NCI-H748 treated with DMSO at 0.1 percent for 48 hours (cell line): ENCODE measurements around the gene TANC1.

ENCODE experiments used
- DNase-seq: peaks from one replicate; lab custom pipeline; 2025; lab: John Stamatoyannopoulos, UW

The TANC1 gene

DNA sequence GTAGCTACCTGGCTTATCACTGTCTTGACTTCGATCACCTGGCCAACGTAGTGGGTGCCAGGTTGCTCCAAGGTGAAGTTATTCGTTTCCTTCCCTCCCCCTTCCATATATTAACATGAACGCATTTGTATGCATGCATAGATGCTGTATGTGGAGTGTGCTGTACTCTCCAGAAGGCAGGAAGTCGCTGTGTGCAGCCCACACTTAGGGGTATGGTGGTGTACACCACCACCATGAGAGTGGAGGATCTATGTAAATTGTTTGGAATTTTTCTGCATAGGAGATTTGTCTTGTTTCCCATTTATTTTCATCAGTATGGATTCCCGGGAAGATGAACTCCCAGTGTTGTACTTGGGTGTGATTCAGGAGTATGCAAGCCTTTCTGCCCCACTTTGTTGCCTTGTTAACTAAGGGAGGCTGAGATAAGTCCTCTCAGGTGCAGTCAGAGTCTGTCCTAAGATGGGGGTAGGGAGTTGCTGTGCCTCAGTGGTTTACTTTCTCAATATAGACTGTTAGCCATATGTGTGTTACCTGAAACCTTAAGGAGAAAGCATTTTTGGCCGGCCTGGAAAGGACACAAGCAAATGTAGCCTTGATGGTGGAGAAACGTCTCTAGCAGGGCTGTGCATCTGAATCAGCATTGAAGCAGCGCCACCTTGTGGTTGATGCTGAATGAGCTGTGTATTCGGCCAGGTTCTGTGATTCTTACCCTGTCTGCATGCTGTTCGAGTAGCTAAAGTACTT is 149.8 kb downstream of the TANC1 start:
- DNase-seq, result peak; percentile 78

DNA sequence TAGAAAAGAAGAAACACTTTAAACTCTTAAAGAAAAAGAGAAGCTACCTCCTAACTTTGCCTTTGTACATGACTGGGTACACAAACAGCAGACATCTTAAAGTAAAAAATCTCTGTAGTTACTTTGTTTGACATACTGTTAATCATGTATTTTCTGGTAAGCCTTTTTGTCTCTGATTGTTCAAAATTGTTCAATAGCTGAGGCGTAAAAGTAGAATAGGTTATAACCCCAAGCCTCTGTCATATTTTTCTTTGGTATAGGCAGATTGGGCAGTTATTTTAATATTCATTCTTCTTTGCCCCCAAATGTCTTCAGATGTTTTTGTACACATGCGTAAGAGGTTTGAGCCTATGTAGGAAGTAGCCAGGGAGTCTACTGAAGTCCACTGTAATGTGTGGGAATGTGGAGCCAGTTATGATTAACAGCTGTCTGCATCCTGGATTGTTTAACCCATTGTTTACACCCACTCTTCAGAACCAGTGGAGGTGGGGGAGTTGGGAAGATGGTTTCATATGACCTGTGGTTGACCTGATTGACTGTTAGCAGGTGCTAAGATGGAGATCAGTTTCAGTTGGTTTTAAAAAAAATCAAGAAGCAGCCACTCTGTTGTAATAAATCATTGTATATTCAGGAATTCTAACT is 150.5 kb downstream of the TANC1 start:
- no peak for DNase-seq

DNA sequence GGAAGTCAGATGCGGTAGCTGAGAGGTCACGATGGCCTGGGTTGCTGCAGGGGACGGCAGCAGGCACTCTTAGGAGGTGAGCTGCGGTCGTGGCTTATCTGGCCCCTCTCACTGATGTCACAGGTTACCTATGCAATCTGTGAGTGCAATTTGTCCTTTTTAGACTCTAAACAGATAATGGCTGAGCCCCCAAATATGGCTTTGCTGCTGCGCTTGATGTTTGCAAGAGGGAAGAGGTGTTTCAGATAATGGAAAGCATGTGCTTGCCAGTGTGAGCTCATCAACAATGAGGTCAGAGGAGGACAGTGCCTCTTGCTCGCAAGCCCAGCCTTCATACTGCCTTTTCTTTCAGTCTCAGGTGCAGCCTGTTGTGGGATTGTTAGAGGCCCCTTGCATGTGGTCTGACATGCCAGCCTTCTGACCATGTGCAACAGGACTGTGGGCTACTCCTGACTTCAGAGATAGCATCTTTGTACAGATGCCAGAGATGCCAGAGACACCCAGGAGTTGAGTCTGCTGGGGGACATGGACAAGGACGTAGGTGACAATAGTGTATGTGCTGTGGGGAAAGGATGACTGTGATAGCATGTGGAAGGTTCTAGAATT is 151.3 kb downstream of the TANC1 start:
- DNase-seq, result no peak

DNA sequence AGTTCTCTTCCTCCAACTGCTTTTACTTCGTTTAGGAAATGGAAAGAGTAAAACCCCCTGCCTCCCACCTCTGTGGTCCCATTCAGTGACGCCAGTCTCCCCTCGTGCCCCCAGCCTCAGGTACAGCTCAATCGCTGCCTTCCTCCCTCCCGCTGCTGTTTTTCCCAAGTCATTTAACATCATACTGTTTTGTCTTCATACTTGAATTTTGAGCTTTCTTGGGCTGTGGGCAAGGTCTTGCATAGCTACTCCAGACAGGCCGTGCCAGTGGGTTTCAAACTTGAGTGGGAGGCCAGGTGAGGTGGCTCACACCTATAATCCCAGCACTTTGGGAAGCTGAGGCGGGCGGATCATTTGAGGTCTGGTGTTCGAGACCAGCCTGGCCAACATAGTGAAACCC is 155.3 kb downstream of the TANC1 start:
- no peak for DNase-seq

DNA sequence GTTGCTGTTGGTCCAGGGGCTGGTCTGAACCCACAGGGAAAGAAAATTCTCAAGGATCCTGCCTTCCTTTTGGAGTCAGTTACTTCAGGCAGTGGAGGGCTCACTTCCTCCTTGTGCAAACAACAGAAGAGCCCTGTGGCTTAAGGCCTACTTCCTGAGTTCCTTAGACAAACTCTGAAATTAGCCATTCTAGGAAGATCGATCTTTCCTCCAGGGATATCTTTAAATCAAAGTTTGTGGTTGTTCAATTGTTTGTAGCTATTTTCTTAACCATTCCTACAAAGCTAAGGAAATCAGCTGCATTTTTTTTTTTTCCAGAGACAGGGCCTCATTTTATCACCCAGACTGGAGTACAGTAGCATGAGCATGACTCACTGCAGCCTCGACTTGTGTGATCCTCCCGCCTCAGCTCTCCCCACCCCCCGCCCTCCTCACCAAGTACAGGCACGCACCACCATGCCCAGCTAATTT is 156.0 kb downstream of the TANC1 start:
- no peak for DNase-seq

DNA sequence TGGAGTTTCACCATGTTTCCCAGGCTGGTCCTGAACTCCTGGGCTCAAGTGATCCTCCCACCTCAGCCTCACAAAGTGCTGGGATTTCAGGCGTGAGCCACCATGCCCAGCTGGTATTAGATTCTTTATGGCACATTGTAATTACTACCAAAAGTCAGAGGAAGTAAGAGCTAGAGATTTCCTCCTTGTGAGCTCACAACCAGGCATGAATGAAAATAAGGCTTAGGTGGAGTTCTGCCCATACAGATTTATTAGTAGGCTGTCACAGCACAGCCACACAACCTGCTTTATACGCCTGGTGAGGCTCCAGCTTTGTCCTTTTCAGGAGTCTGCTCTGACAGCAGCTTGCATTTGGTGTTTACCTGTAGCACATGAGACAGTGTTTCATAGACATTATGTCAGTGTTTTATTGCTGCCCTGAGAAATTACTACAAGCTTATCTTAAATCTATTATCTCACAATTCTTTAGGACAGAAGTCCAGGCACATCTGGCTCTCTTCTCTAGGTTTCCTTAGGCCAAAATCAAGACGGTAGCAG is 156.6 kb downstream of the TANC1 start:
- DNase-seq, result no peak

DNA sequence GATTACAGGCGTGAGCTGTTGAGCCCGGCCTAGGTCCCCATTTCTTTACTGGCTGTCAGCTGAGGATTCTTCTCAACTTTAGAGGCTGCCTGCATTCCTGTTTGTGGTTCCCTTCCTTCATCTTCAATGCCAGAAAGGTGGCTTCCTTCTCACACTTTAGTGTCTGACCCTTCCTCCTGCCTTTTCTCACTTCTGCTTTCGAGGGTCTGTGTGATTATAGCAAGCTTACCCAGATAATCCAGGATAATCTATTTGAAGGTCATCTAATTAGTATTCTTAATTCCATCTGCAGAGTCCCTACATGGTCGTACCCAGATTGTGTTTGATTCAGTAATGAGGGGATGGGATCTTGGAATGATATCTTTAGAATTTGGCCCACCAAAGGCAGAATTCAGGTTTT is 157.4 kb downstream of the TANC1 start:
- DNase-seq, result no peak

DNA sequence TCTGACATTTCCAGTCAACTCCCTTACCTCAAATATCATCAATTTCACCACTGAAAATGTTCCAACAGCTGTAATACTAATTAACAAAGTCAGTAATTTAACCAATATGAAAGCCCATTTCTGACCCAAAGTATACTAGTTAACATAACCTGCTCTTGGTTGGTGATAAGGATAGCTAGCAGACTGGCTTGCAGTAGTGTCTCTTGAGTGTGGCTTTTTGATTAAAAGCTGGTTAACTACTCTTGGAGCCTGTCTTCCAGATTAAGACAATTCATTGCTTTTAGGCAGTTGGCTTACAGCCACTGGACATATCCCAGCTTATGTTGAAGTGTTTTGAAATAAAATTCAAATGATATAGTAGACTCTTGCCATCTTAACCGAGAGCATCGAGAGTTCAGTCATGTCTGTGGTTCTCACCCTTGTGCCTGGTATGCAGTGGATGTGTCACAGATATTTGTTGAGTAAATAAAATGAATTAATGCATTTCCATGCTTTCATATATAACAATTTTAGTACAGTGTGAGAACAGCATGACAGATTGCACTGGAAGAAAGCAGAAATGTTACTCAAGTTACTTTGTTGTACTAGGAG is 158.1 kb downstream of the TANC1 start:
- no peak for DNase-seq

DNA sequence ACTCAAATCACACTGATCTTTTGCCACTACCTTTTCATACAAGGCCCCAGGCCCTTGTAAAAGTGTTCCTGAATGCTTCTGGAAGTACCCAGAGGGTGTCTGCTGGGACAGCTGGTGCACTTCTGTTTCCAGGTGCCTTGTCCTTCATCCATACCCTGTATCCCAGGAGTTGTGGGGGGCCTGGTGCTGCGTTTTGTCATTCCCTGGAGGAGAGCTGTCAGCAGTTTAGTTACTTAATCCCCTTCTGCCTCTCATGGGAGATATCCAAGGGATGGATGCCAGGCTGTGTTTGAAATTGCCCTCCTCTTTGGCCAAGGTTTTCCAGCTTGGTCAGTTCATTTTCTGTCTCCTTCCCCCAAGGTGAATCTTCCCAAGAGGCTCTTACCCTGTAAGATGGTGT is 159.8 kb downstream of the TANC1 start:
- no peak for DNase-seq

DNA sequence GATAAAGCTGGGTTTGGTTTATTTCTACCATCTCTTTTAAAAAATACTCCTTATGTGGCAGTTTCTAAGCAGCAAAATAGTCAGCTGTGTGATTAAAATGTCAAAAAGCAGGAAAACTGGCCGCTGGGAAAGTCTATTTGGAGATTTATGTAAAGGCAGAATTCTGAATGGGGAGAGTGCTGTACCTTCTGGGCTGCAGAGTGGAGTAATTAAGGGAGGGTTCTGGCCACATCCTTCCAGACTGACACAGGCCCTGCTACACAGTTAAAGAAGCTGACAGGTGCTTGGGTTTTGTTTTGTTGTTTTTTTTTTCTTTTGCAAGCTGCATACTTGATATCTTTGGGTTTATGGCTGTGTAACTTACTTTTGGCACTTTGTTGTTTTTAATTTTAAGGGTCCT is 160.8 kb downstream of the TANC1 start:
- no peak for DNase-seq

DNA sequence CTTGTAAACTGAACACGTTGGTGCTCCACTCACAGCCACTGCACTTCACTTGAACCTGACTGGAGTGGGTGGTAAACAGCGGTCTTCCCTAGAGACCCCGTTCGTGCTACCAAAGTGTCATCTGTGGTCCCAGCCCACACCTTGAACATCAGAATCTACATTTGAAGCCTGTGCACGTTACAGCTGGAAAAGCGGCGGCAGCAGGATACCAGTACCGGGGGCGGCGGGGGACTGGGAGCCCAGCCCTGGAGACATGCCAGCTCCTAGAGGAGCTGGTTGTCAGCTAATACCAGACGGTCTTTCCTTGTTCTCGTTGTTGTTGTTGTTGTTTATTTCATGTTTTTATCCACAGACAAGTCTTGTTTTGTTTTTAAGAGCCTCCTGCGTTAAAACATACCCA is 161.4 kb downstream of the TANC1 start:
- no peak for DNase-seq

DNA sequence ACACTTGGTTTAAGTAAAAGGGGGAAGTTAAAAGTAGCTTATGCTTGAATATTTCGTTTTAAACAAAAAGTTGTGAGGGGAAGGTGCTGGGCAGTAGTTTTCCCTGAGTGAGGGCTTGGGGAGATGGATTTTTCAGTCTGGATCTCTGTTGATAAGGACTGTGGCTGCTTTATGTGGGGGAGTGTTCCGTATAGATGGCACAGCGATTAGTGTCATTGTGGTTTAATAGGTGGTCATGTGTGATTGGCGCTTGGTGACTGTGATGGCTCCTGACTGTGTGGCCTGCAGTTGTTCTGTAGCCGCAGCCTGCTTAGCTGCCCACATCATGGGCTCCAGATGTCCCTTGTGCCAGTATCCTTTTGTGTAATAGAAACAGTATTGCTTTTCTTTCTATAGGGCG is 161.9 kb downstream of the TANC1 start:
- DNase-seq, result no peak

DNA sequence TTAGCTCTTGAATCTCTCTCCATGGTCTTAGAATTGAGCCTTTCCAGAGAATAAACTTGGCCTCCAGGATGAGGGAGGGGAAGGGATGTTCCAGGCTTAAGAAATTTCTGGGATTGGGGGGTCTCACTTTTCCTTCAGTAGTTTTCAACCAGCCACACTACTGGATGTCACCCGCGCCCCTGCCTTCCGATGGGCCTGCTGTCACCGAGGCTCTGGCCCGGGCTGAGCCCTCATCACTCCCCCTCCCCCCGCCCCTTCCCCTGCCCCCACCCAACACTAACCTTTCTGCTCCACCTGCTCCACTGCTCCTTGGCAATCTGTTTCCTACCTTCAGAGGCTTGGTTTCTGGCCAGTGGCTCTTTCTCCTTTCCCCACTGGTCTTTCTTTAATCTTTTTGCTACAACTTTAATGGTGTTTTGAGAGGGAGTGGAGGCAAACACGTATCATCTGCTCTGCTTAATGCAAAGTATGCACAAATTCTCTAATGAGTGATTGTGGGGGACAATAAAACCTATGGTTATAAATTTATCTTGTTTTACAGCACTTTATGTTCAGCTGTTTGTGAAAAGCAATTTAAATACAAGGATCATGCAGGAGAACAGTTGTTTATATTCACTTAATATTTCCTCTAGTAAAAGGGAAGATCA is 162.9 kb downstream of the TANC1 start:
- DNase-seq, result no peak

DNA sequence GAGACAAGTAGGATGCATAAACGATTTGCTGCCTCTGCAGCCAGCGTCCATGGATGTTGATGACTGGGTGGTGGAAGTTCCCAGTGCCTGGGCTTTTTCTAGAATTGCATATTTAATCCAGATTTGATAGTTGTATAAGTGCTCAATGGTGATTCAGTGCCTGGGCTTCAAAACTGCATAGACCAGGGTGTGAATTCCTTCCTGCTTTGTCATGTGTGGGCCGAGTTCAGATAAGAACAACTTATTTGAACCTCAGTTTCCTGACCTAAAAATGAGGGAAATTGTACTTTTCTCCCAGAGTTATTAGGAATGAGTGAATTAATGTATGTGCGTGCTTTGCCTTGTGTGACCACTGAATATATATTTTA is 163.5 kb downstream of the TANC1 start:
- DNase-seq, result no peak

DNA sequence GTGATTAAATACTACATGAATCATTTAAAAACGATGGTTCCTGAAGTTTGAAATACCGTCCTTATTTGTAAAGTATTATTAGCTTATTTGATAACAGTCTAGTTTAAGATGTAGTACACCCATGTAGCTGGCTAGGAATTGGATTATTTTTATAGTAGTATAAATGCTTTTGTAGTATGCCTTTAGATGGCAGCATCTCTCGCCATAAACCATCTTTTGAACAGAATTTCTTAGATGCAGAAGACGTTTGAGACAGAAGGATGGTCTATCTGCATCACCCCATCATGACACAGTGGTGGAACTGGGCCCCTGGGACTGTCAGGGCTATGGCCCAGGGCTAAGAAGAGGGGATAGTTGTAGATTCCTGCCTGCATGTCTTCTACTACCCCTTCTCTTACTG is 165.4 kb downstream of the TANC1 start:
- no peak for DNase-seq

DNA sequence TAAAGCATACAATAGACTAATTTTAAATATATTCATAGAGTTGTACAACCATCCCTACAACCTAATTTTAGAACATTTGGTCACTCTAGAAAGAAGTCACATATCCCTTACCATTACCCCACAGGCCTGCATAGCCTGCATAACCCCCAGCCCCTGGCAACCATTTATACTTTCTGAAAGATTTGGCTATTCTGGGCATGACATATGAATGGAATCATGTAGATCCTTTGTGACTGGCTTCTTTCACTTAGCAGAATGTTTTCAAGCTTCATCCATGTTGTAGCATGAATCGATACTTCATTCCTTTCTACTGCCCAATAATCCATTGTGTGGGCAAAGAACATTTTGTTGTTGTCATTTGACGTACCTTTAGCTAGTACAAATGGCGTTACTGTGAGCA is 166.5 kb downstream of the TANC1 start:
- DNase-seq, result no peak

DNA sequence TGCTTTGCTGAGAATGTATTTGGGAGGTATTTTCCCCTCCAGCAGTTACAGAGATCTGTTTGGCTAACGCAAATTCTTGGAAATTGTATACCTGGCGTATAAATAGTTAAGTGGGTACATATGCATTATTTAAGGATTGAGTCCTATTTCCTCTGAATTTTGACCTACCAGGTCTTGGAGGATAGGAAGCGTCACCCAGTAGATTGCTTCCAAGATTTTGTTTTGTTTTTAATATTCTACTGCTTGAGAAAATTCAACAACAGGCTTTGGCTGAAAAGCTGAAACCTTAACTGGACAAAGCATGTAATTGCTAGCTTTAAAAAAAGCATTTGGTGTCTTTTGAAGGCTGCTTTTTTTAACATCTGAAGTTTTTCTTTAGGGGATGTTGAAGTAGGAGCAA is 168.0 kb downstream of the TANC1 start:
- no peak for DNase-seq

DNA sequence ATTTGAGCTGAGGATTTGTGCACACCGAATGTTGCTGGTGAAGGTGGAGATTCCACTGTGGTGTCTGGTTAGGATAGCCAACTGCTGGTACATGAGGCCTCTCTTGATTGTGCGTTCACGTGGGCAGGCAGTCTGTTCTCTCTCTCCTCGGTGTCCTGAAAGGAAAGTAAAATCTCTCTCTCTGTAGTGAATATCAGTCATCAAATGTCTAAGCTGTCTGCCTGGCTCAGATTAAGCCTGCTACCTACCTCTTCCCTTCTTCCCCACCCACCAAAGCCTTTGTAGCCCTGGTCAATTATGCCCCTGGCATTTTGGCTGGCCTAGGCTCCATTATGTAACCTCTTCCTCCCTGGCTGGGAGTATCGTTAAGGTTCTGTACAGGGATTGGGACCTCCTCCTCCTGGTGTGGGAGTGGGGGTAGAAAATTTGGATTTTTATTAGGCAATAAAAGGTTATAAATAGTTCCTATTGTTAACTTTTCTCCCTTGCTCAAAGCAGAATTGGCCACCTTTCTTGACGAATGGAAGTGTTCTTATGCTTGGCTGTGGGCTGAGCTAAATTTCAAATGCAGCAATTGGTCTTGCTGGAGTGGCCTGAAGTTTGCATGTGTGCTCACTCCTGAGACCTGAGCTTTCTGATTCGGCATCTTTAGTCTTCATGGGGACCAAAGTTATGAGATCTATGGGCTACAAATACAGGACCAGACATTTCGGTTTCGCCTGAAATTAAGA is 169.2 kb downstream of the TANC1 start:
- DNase-seq, result no peak

DNA sequence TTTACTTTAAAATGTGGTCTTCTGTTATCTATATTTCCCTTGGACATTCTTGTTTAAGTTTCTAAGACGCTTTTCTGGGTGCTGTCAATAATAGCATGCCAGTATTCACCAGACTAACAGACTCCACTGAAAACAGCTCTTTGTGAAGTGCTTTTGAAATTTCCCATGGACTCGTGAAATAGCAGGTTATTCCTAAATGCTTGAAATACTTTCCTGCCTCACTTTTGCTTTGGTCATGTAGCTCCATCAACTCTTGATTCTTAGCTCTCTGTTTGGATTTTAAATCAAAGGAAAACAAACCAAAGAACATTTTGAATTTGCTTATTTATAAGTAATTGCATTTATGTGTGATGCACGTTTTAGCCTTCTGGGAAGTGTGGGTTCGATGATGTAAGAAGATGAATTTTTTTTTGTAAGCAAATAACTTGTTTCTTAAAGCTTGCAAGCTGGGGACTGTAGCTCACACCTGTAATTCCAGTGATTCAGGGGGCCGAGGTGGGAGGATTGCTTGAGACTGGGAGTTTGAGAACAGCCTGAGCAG is 170.3 kb downstream of the TANC1 start:
- DNase-seq, result no peak

DNA sequence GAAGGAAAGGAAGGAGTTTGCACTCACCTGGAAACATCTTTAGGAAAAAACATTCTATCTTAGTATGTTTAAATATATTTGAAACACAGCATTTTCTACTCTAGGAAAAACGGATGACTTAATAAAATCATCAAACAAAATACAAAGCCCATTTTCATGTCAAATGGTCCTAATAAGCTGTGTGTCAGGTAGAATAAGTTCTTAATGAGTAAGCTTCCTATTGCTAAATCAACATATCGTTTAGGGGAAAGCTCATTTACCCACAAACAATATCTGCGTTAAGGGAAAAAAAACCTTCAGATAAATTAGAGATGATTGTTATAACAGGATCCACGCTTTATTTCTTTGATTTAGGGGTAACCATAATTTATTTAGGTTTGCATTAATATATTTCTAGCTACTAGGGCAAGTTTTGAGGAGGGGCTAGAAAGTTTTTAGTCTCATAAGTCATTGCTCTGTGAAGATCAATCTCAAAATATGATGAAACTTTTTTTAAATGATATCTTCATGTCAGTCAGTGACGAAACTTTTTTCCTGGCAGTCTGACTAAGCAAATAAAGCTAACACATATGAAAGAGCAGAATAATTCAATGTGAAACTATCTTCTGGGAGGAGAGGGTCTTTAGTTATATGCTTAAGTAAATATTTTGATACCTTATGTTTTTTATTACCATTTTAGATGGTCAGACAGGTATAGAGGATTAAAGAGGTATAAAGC is 170.9 kb downstream of the TANC1 start:
- DNase-seq, result no peak
